Fibroblast of lung (primary cell): ENCODE data around the gene RBM20. TPM values are rescaled to one million over a fixed set of nuclear protein-coding genes. Genes with fewer than 3 reads are reported as not detected.
"Not testable (repeated sequence)": the region's sequence is repeated elsewhere in the genome, so short reads cannot be mapped to it uniquely, and the experiment has no call there.

ENCODE experiments used
- DNase-seq, 2 donors: peaks; one replicate each; pipeline versions ENCODE4 v3.0.0 to v3.0.0-alpha.2; 2010; ENCODE audit warnings: low read depth in 2 of 2
- H2AFZ ChIP-seq: 2 replicates; pipeline ENCODE4 v1.5.1; 2012; ENCODE audit warnings: low read length, control low read depth, inconsistent platforms
- H3K27ac ChIP-seq: 2 replicates; pipeline ENCODE4 v1.5.1; 2011; ENCODE audit warnings: low read length, control low read depth; ENCODE audit not compliant: insufficient read depth
- H3K27me3 ChIP-seq: 2 replicates; pipeline ENCODE4 v1.5.1; 2011; ENCODE audit warnings: mild to moderate bottlenecking, low read length; ENCODE audit not compliant: control insufficient read depth, insufficient read depth
- H3K36me3 ChIP-seq: 2 replicates; pipeline ENCODE4 v1.5.1; 2011; ENCODE audit warnings: low read length; ENCODE audit not compliant: control insufficient read depth, insufficient read depth
- H3K4me1 ChIP-seq: 2 replicates; pipeline ENCODE4 v1.5.1; 2011; ENCODE audit warnings: low read length; ENCODE audit not compliant: control insufficient read depth, insufficient read depth; ENCODE audit errors: extremely low read depth
- H3K4me2 ChIP-seq: 2 replicates; pipeline ENCODE4 v1.5.1; 2011; ENCODE audit warnings: low read length, control low read depth; ENCODE audit not compliant: insufficient read depth; ENCODE audit errors: extremely low read depth
- H3K4me3 ChIP-seq, 4 experiments: fragments of 200-600 bp in 1 of 4; sonication (generic) in 1 of 4; replicated peaks in 1 of 4; 2 replicates each; pipeline ENCODE4 v1.5.1; 2011 to 2016; ENCODE audit warnings: low read length in 4 of 4, low read depth in 3 of 4, mild to moderate bottlenecking in 3 of 4, control low read depth in 2 of 4, inconsistent platforms in 1 of 4, mixed read lengths in 1 of 4; ENCODE audit not compliant: insufficient read depth in 1 of 4; ENCODE audit errors: control extremely low read depth in 1 of 4
- H3K79me2 ChIP-seq: 2 replicates; pipeline ENCODE4 v1.5.1; 2012; ENCODE audit warnings: mild to moderate bottlenecking, low read length, inconsistent platforms; ENCODE audit not compliant: control insufficient read depth, insufficient read depth
- H3K9ac ChIP-seq: 2 replicates; pipeline ENCODE4 v1.5.1; 2011; ENCODE audit warnings: mild to moderate bottlenecking, low read length, control low read depth; ENCODE audit not compliant: insufficient read depth
- H3K9me3 ChIP-seq: 2 replicates; pipeline ENCODE4 v1.5.1; 2012; ENCODE audit warnings: low read depth, low read length; ENCODE audit not compliant: control insufficient read depth, insufficient read depth
- H4K20me1 ChIP-seq: 2 replicates; pipeline ENCODE4 v1.5.1; 2011; ENCODE audit warnings: low read length; ENCODE audit not compliant: control insufficient read depth, insufficient read depth; ENCODE audit errors: extremely low read depth
- EZH2 ChIP-seq: IDR thresholded peaks from 2 replicates; pipeline ENCODE4 v1.5.1; 2012; ENCODE audit warnings: low read length, control low read depth, mild to moderate bottlenecking; ENCODE audit errors: missing control alignments
- polyA plus RNA-seq, 2 donors: library from polyadenylated mRNA; depleted of rRNA in 1 of 2; stranded (reverse) in 1 of 2; unstranded in 1 of 2; fragments of >200 nt; gene quantifications; 2 replicates each; pipeline ENCODE4 v1.2.1, GENCODE V29; 2011 to 2012; ENCODE audit warnings: missing spikeins in 1 of 2
- total RNA-seq: library from RNA; depleted of rRNA; stranded (reverse); fragments of >200 nt; gene quantifications from 2 replicates; pipeline ENCODE4 v1.2.1, GENCODE V29; 2014
- TF ChIP-seq, protein P1 (sequence below), 2 donors: IDR thresholded peaks in 1 of 2; conservative IDR thresholded peaks in 1 of 2; 1 replicate in 1 of 2; 2 replicates in 1 of 2; pipeline ENCODE4 v1.5.1; 2011 to 2012; ENCODE audit warnings: low read length in 2 of 2, control low read depth in 1 of 2, inconsistent platforms in 1 of 2, low read depth in 1 of 2, mild to moderate bottlenecking in 1 of 2

RBM20 gene
- total and polyA plus RNA-seq, 2 donors (not counting 1 experiment from before 2014, with no cell fraction given) = under 0.01 to 0.05 TPM

DNA sequence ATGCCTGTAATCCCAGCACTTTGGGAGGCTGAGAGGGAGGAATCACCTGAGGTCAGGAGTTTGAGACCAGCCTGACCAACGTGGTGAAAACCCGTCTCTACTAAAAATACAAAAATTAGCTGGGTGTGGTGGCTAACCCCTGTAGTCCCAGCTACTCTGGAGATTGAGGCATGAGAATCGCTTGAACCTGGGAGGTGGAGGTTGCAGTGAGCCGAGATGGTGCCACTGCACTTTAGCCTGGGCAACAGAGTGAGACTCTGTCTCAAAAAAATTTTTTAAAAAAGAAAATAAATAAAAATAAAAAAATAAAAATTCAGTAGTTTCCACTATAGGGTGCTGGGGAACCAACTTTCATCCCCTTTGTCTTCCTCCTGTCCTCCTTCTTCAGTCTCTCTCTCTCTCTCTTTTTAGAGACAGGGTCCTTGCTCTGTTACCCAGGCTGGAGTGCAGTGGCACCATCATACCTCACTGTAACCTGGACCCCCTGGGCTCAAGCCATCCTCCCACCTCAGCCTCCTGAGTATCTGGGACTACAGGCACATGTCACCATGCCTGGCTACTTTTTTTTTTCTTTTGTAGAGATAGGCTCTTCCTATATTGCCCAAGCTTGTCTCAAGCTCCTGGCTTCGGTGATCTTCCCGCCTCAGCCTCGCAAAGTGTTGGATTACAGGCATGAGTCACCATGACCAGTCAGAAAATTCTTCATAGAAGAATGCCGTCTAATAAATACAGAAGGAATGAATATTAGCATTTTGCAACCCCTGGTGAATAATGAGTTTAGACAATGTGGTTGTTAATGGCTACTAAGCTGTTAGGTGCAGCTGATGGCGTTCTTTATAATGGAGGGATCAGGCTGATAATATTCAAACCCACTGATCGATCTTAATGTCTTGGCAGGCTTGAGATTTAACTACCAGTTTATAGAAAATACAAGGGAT is 20.6 kb downstream of the RBM20 start:
- no peak overlapping the region for H3K9ac ChIP-seq
- H3K36me3 ChIP-seq = no peaks in the 10 kb centered on the region
- no peak overlapping the region for H3K4me3 ChIP-seq
- H3K4me1 ChIP-seq = peaks cover 5% of the 10 kb centered on the region
- H3K79me2 ChIP-seq = no peaks in the 10 kb centered on the region
- DNase-seq = peak; percentile 88 to 92
- TF ChIP-seq EZH2 = no peak
- TF ChIP-seq, protein P1, sequence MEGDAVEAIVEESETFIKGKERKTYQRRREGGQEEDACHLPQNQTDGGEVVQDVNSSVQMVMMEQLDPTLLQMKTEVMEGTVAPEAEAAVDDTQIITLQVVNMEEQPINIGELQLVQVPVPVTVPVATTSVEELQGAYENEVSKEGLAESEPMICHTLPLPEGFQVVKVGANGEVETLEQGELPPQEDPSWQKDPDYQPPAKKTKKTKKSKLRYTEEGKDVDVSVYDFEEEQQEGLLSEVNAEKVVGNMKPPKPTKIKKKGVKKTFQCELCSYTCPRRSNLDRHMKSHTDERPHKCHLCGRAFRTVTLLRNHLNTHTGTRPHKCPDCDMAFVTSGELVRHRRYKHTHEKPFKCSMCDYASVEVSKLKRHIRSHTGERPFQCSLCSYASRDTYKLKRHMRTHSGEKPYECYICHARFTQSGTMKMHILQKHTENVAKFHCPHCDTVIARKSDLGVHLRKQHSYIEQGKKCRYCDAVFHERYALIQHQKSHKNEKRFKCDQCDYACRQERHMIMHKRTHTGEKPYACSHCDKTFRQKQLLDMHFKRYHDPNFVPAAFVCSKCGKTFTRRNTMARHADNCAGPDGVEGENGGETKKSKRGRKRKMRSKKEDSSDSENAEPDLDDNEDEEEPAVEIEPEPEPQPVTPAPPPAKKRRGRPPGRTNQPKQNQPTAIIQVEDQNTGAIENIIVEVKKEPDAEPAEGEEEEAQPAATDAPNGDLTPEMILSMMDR (conservative IDR thresholded peaks at IDR 0.05 in 1 of 2, IDR thresholded peaks at IDR 0.05 in 1 of 2; ENCODE audit: low read depth in 1 of 2, low read length in 2 of 2) = no peak
- no peaks in the 10 kb centered on the region for H3K27me3 ChIP-seq
- H3K27ac ChIP-seq = no peak overlapping the region
- no peaks in the 10 kb centered on the region for H4K20me1 ChIP-seq
- no peak overlapping the region for H2AFZ ChIP-seq
- no peaks in the 10 kb centered on the region for H3K9me3 ChIP-seq
- peak overlapping the region; percentile 23 for H3K4me2 ChIP-seq

- not testable (repeated sequence) for H3K79me2 ChIP-seq, H3K9ac ChIP-seq, H3K4me3 ChIP-seq, DNase-seq, H4K20me1 ChIP-seq, H3K4me2 ChIP-seq, H3K27ac ChIP-seq, H2AFZ ChIP-seq, H3K4me1 ChIP-seq, H3K9me3 ChIP-seq, H3K36me3 ChIP-seq, H3K27me3 ChIP-seq
Measured at GRCh38 chr10:110666259-110666658, 22.1 kb downstream of the RBM20 start.

- Histone ChIP-seq H3K27me3 (no peaks in the 10 kb centered on the region), H3K4me1 (peaks cover 5% of the 10 kb centered on the region), H3K36me3 (no peaks in the 10 kb centered on the region), H3K27ac (no peak overlapping the region), H4K20me1 (peaks cover 2% of the 10 kb centered on the region), H3K9ac (no peak overlapping the region), H2AFZ (no peak overlapping the region), H3K79me2 (no peaks in the 10 kb centered on the region), H3K4me2 (no peak overlapping the region), H3K9me3 (no peaks in the 10 kb centered on the region), H3K4me3 (no peak overlapping the region)
- no peak for DNase-seq
- TF ChIP-seq, protein P1 (conservative IDR thresholded peaks at IDR 0.05 in 1 of 2, IDR thresholded peaks at IDR 0.05 in 1 of 2; ENCODE audit: low read depth in 1 of 2, low read length in 2 of 2) = no peak
- no peak for TF ChIP-seq EZH2
Measured at GRCh38 chr10:110666673-110667072, 22.5 kb downstream of the RBM20 start.
